NCI-H82 treated with DMSO at 0.1 percent for 48 hours (cell line): ENCODE measurements around the gene PAQR7.
A peak's percentile ranks its signal among the peaks of the same experiment; 100 is the strongest.

Source experiments
- DNase-seq: peaks from one replicate; lab custom pipeline; 2025; ENCODE audit not compliant: unreplicated experiment; lab: John Stamatoyannopoulos, UW

PAQR7 gene

GRCh38 chr1:25874209-25874608 is 1.3 kb downstream of the PAQR7 start:
- no peak for DNase-seq

DNA sequence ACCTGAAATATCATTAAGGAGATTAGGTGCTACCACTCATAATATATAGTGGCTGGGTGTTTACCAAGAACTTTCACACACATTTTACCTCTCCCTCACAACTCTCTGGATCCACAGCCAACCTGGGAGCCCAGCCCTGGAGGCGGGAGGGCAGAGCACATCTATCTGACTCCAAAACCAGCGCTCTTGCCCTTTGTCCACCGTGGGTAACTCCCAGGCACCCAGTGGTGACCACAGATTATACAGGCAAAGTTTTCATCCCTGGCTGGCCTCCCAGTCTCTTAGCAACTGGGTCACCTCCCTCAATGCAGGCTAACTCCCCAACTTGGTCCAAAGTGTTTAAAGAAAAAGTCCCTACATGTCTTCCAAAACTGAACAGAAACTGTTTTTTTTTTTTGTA is 2.4 kb downstream of the PAQR7 start:
- no peak for DNase-seq

DNA sequence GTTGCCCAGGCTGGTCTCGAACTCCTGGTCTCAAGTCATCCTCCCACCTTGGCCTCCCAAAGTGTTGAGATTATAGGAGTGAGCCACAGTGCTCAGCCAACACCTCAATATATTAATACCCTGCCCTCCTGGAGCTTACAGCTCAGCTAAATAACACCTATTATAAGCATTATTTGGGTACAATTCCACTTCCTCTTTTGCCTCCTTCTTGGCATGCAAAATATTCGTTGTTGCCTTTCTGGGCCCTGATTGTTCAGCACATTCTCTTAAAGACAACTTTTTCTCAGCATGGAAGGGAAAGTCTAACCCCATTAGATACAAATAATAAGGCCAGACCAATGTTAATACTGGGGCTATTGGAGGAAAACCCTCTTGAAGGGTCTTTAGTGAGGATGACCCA is 2.8 kb downstream of the PAQR7 start:
- DNase-seq: no peak

GRCh38 chr1:25871704-25872494 is 3.6 kb downstream of the PAQR7 start:
- DNase-seq: no peak

- no peak for DNase-seq
Measured at GRCh38 chr1:25871086-25871703, 4.3 kb downstream of the PAQR7 start.

DNA sequence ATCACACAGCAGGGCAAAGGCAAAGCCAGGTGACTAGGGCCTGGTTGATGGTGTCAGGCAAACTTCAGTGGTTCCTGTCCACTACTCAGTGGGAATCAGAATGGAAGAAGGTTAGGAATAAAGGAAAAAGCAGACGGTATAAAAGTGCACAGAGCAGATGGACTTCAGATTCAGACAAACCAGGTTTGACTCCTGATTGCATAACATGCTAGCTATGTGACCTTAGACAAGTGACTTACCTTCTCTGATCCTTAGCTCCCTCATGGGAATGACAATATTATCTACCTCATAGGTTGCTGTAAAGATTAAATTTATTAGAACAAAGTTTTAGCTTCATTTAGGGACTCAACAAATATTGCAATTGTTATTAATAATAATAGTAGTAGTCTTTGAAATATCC is 4.9 kb downstream of the PAQR7 start:
- DNase-seq: no peak

- no peak for DNase-seq
Measured at GRCh38 chr1:25869909-25870606, 5.5 kb downstream of the PAQR7 start.

DNA sequence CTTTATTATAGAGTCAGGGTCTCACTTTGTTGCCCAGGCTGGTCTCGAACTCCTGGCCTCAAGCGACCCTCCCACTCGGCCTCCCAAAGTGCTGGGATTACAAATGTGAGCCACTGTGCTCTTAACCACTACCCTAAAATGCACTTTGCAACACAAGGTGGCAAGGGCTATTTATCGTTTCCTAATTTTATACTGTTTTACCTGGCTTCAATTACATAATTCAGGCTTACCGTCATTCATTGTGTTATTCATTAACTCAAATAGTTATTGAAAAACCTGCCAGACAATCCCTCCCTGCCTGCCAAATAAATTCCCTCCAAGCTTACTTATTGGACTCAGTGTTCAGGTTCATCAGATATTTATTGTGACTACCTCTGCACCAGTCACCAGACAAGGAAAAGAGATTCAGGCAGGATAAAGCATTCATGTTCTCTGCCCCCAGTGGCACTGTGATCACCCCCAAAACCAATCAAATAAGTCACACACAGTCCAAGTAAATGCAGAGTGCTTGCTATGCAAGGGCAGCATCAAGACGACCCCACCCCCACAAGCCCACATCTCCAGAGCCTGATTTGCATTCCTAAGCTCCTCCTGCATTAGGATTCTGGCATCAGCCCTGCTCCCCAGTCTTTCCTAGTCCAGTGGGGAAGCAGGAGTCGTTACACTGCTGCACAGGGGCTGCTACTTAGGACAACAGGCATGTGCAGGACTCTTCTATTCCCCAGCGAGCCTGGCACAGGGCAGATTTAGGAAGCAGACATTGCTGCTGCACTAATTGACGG is 8.1 kb downstream of the PAQR7 start:
- no peak for DNase-seq

GRCh38 chr1:25866288-25866687 is 9.2 kb downstream of the PAQR7 start:
- no peak for DNase-seq

DNA sequence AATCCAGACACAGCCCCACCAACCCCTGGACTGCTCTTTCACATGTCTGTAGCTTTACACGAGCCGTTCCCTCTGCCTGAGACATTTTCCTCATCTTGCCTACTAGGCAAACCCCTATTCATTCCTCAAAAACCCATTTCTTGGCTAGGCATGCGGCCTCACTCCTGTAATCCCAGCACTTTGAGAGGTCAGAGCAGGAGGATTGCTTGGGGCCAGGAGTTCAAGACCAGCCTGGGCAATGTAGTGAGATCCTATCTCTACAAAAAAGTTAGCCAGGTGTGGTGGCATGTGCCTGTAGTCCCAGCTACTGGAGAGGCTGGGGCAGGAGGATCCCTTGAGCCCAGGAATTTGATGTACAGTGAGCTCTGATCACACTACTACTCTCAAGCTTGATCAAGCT is 11.1 kb downstream of the PAQR7 start:
- DNase-seq: no peak

- no peak for DNase-seq
Measured at GRCh38 chr1:25863486-25864262, 11.8 kb downstream of the PAQR7 start.

DNA sequence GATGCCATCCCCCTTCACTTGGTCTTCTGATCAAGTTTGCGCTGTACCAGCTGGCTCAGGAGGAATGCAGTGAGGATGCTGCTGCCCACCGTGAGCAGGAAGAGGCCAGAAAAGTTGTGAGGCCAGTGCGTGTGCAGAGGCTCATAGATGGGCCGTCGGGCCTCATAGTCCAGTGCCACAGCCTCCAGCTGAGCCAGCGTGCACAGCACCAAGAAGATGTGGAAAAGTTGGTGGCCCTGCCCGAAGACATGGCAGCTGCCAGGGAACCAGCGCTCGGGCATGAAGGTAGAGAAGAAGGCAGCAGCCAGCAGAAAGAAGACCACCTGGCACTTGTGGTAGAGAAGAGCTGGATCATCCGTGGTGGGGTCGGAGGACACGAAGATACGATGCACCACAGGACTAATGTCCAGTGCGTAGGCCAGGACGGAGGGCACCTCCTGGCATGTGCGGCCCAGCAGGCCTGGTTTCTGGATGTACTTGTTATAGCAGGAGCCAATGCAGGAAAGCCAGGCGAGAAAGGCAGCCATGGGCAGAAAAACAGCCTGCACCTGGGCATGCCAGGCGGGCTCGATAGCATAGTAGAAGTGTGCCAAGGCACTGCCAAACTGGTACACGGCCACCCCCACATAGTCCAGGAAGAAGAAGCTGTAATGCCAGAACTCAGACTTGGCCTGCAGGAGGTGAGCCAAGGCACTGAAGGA is 12.6 kb downstream of the PAQR7 start:
- DNase-seq: no peak

DNA sequence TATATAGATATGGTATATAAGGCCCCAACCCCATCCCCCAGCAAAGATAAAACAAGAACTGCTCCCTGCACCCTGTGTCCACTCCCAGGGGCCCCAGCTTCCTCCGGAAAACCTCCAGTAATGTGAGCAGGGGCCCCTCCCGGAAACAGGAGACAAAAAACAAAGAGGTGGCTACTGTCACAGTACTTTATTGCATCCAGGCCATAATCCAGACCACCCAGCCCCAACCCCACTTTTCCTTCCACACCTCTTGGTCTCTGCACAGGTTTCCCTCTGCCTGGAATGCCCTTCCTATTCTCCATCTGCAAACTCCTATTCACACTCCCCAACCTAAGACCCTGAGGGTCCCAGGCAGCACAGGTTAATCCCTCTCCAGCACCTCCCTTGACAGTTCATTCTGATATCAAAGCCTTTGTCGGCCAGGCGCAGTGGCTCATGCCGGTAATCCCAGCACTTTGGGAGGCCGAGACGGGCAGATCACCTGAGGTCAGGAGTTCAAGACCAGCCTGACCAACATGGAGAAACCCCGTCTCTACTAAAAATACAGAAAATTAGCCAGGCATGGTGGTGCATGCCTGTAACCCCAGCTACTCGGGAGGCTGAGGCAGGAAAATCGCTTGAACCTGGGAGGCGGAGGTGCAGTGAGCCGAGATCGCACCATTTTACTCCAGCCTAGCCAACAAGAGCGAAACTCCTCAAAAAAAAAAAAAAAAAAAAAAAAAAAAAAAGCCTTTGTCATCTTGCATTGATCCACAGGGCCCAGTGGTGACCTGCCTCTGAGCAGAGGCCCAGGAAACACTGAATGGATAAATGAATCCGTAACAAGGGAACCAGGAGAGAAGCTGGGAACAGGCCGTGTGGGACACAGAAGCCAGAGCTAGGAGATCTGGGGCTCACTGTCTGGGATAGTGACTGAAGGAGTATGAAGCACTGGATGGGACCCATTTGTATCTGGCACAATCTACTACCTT is 13.9 kb downstream of the PAQR7 start:
- no peak for DNase-seq

DNA sequence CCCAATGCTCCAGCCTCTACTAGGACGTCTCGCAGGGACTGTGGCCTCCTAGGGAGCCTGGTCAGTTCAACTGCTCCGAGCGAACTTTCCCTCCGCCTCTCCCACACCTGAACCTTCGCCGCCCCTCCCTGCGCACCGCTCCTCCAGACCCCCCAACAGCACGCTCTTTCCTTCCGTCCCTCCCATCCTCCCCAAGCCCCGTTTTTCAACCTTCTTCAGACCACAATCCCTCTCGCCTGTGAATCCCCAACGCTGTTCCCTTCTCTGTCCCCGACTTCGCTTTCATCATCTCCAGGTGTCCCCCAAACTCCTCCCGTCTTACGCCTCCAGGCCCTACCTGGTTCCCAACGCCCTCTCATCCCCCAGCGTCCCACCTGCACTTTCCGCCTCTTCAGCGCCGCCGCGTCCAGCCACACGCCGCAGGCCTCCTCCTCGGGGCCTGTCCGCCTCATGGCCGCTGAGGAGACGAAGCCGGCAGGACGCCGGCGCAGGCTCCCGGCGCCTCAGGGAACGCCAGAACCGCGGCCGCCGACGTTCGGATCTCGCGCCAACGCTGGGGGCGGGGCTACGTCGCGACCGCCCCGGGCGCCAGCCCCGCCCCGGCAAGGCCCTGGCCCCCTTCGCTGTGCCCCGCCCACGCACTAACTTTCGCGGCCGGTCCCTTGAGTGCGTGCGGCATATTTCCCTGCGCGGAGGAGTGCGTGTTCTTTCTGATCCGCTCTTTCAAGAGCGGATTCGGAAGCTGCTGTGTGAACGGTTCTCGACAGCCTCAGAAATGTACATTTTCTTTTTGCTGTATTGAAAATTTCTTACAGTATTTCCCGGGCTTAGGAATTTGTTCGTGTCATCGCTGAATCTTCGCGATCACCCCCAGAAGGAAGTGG is 16.4 kb downstream of the PAQR7 start, which contains the start of gene AUNIP:
Gene AUNIP, minus strand, starts transcription at position 552 of the 884 bp plus-strand sequence. Its CDS starts 100 bp downstream, at position 452.
- DNase-seq: peak; percentile 62

GRCh38 chr1:25858494-25858893 is 17.0 kb downstream of the PAQR7 start:
- no peak for DNase-seq

DNA sequence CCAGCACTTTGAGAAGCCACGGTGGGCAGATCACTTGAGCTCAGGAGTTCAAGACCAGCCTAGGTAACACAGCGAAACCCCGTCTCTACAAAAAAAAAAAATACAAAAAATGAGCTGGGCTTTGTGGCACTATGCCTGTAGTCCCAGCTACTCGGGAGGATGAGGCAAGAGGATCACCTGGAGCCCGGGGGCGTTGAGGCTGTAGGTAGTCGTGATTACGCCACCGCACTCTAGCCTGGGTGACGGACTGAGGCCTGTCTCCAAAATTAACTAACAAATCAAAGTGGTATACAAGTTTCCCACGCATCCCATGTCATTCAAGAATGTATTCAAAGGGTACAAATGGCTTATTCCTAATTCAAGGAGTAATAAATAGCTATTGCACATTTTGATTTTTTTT is 18.7 kb downstream of the PAQR7 start:
- no peak for DNase-seq

GRCh38 chr1:25854554-25854953 is 21.0 kb downstream of the PAQR7 start:
- no peak for DNase-seq

- DNase-seq: no peak
Measured at GRCh38 chr1:25848531-25848930, 27.0 kb downstream of the PAQR7 start.
